H1 (cell line): Measurements from ENCODE around the gene RAB3GAP2. TPM values are rescaled to one million over a fixed set of nuclear protein-coding genes. Genes with fewer than 3 reads are reported as not detected.

ENCODE experiments used
- ATF3 ChIP-seq: IDR thresholded peaks from 2 replicates; pipeline ENCODE4 v1.6.1; 2011; ENCODE audit warnings: low read depth, mild to moderate bottlenecking, low read length; ENCODE audit not compliant: insufficient read depth
- CHD7 ChIP-seq: fragments of 300-600 bp; sonication (generic); IDR thresholded peaks from 2 replicates; pipeline ENCODE4 v1.7.1; 2012; ENCODE audit warnings: low read length, moderate library complexity, mild to moderate bottlenecking, inconsistent platforms; ENCODE audit not compliant: insufficient replicate concordance
- EP300 ChIP-seq, 2 experiments: IDR thresholded peaks; 1 replicate in 1 of 2; 2 replicates in 1 of 2; pipeline ENCODE4 v1.6.1; 2011 to 2012; ENCODE audit warnings: low read depth in 2 of 2, low read length in 2 of 2, mild to moderate bottlenecking in 2 of 2, borderline replicate concordance in 1 of 2, inconsistent platforms in 1 of 2, moderate library complexity in 1 of 2
- POLR2AphosphoS5 ChIP-seq: IDR thresholded peaks from 2 replicates; pipeline ENCODE4 v1.6.1; 2011; ENCODE audit warnings: low read depth, low read length
- SP1 ChIP-seq: IDR thresholded peaks from 2 replicates; pipeline ENCODE4 v1.6.1; 2011; ENCODE audit warnings: low read depth, low read length
- USF2 ChIP-seq: IDR thresholded peaks from 2 replicates; pipeline ENCODE4 v1.6.1; 2011; ENCODE audit warnings: low read length, improper control_type of control experiment
- polyA plus RNA-seq, 7 experiments: library from polyadenylated mRNA; depleted of rRNA in 3 of 7; stranded (reverse) in 5 of 7; unstranded in 2 of 7; fragments of >200 nt in 5 of 7; fragments of 200-250 nt in 2 of 7; gene quantifications; 1 replicate in 5 of 7; 2 replicates in 1 of 7; 4 replicates in 1 of 7; pipeline versions ENCODE4 v1.2.1 to v1.2.3, GENCODE V29; 2011 to 2013; ENCODE audit warnings: missing spikeins in 2 of 7, mixed read lengths in 2 of 7
- total RNA-seq: library from RNA; stranded (reverse); fragmentation: NEBNext Ultra II Directional; extraction: Animal tissue kit (Norgen Biotek cat#: 25700); gene quantifications from 2 replicates; pipeline ENCODE4 v1.2.1, GENCODE V29; 2021

Gene RAB3GAP2
- total and polyA plus RNA-seq, 2 of the 8 experiments (the other 6 are each of a cell fraction or from before 2014, with no cell fraction given), result 19.7 to 52.7 TPM

- TF ChIP-seq CHD7, result no peak
- no peak for TF ChIP-seq ATF3
- TF ChIP-seq POLR2AphosphoS5, result no peak
- TF ChIP-seq SP1, result no peak
- no peak for TF ChIP-seq USF2
- no peak for TF ChIP-seq EP300 (IDR thresholded peaks at IDR 0.05; ENCODE audit: borderline replicate concordance in 1 of 2, low read depth in 2 of 2, low read length in 2 of 2)
These were observed 153.2 kb downstream of the RAB3GAP2 start (continued) for GRCh38 chr1:220119043-220119512.
